Kidney (tissue), 14 donors: ENCODE data around the gene JOSD2. TPM values are rescaled to one million over a fixed set of nuclear protein-coding genes. Genes with fewer than 3 reads are reported as not detected.

ENCODE experiments used
- DNase-seq, 5 donors: peaks; one replicate each; pipeline ENCODE4 v3.0.0-alpha.2; 2013 to 2020
- FAIRE-seq: peaks from 2 replicates; lab custom pipeline; 2012; peaks lifted over from hg19 to GRCh38; lab: Jason Lieb, UNC
- H3K27ac ChIP-seq, 2 donors: one replicate each; pipeline ENCODE4 v1.7.0; 2013; ENCODE audit warnings: low read depth in 2 of 2, low read length in 2 of 2, inconsistent platforms in 1 of 2
- H3K27me3 ChIP-seq: one replicate; pipeline ENCODE4 v1.7.1; 2013; ENCODE audit warnings: low read length, inconsistent platforms; ENCODE audit not compliant: control insufficient read depth, insufficient read depth
- H3K36me3 ChIP-seq, 3 donors: one replicate each; pipeline versions ENCODE4 v1.7.0 to v1.7.1; 2013; ENCODE audit warnings: low read length in 3 of 3, control low read depth in 1 of 3, inconsistent platforms in 1 of 3; ENCODE audit not compliant: insufficient read depth in 3 of 3, control insufficient read depth in 2 of 3
- H3K4me1 ChIP-seq, 3 donors: one replicate each; pipeline versions ENCODE4 v1.7.0 to v1.7.1; 2013; ENCODE audit warnings: low read length in 3 of 3, inconsistent platforms in 1 of 3, low read depth in 1 of 3; ENCODE audit not compliant: control insufficient read depth in 2 of 3, insufficient read depth in 2 of 3
- H3K4me3 ChIP-seq, 3 donors: one replicate each; pipeline versions ENCODE4 v1.7.0 to v1.8.1; 2013; ENCODE audit warnings: low read length in 3 of 3, control low read depth in 1 of 3, inconsistent platforms in 1 of 3
- H3K9ac ChIP-seq, 3 donors: one replicate each; pipeline versions ENCODE4 v1.7.0 to v1.7.1; 2013; ENCODE audit warnings: low read length in 3 of 3, control low read depth in 1 of 3, inconsistent platforms in 1 of 3
- H3K9me3 ChIP-seq, 3 donors: one replicate each; pipeline versions ENCODE4 v1.7.0 to v1.7.1; 2013; ENCODE audit warnings: low read length in 3 of 3, control low read depth in 1 of 3, inconsistent platforms in 1 of 3; ENCODE audit not compliant: control insufficient read depth in 2 of 3, insufficient read depth in 1 of 3
- CTCF ChIP-seq: IDR thresholded peaks from 3 replicates; pipeline ENCODE4 v1.5.1; 2012; ENCODE audit warnings: mild to moderate bottlenecking, moderate library complexity, borderline replicate concordance; ENCODE audit not compliant: insufficient read depth; ENCODE audit errors: extremely low read depth
- intact Hi-C: fragments of 100-400 bp; cut with DNase I; formaldehyde crosslinking; loops from one replicate; pipeline ENCODE4 v1.11.1; 2022
- polyA plus RNA-seq: library from polyadenylated mRNA; stranded (reverse); fragments of 350-450 nt; fragmentation: Illumina TruSeq; extraction: RNeasy Lipid Tissue Mini Kit (QIAGEN cat#74804); gene quantifications from one replicate; pipeline ENCODE4 v1.2.3, GENCODE V29; 2014; ENCODE audit warnings: low read depth, low replicate concordance; ENCODE audit not compliant: insufficient read depth
- total RNA-seq: library from RNA; stranded (reverse); fragmentation: NEBNext Ultra II Directional; extraction: Animal tissue kit (Norgen Biotek cat#: 25700); gene quantifications from one replicate; pipeline ENCODE4 v1.2.1, GENCODE V29; 2021
- donor health status: control.
- donor health status: control.
- donor health status: control.
- donor health status: control.
- donor health status: control.
- donor health status: DM: yes; HTN: yes; CAD: no.
- donor health status: Normal renal cell carcinoma (clear cell type).

Gene JOSD2
- total and polyA plus RNA-seq, 2 donors from 2014 or later, result 31.7 to 73.7 TPM

- Histone ChIP-seq H3K27ac (no peak overlapping the region), H3K9me3 (no peaks in the 10 kb centered on the region), H3K9ac (no peak overlapping the region), H3K27me3 (no peaks in the 10 kb centered on the region), H3K4me1 (no peaks in the 10 kb centered on the region), H3K36me3 (no peaks in the 10 kb centered on the region), H3K4me3 (no peak overlapping the region)
- no peak for FAIRE-seq
- no peak for TF ChIP-seq CTCF
- peak in 3 of 5 donors; percentile 52 to 77 (median 63) for DNase-seq
- intact Hi-C loops, result loop anchor here (10.0 kb wide), 1 partner anchor 95 kb away; the partner anchor contains the start of gene NAPSA
Observed at GRCh38 chr19:50460161-50460765, 50.7 kb downstream of the JOSD2 start.

- DNase-seq (no peak), FAIRE-seq (no peak)
- H3K27me3 ChIP-seq, result no peaks in the 10 kb centered on the region
- no peak for TF ChIP-seq CTCF
- no peak overlapping the region for H3K9ac ChIP-seq
- H3K4me3 ChIP-seq, result no peak overlapping the region
- no peaks in the 10 kb centered on the region for H3K4me1 ChIP-seq
- H3K9me3 ChIP-seq, result no peaks in the 10 kb centered on the region
- intact Hi-C loops, result loop anchor here (10.0 kb wide), 1 partner anchor 95 kb away; the partner anchor contains the start of gene NAPSA
- no peaks in the 10 kb centered on the region for H3K36me3 ChIP-seq
- no peak overlapping the region for H3K27ac ChIP-seq
Observed at GRCh38 chr19:50459638-50460037, 51.4 kb downstream of the JOSD2 start.

- Histone ChIP-seq H3K27ac (no peak overlapping the region), H3K9me3 (no peaks in the 10 kb centered on the region), H3K36me3 (no peaks in the 10 kb centered on the region), H3K4me1 (no peaks in the 10 kb centered on the region), H3K9ac (no peak overlapping the region), H3K4me3 (no peak overlapping the region), H3K27me3 (no peaks in the 10 kb centered on the region)
- no peak for TF ChIP-seq CTCF
- intact Hi-C loops, result no loop called here
- FAIRE-seq (no peak), DNase-seq (no peak)
Observed at GRCh38 chr19:50459067-50459456, 51.9 kb downstream of the JOSD2 start.
